ENCODE data around the gene CPEB1.

Gene CPEB1

DNA sequence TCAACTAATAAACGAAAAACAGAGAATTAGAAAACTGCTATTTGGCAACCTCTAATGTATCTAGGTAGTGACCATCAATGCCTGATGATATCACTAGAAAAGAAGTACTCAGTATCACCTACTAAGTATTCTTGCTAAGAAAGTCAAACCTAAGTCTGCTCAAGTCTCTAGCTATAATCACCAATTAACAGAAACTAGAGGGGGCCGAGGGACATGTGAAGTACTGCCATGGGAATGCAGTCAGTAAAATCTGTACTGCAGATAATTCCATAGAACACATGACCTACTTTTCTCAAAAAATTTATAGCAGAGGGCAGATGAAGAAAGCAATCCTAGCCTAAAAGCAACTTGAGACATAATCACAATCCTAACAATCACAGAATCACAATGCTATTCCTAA, 51.4 kb downstream of the CPEB1 start:
- no peak overlapping the region for H3K4me3 ChIP-seq (ENCODE audit: low read depth, low read length)
- TF ChIP-seq, protein P1, sequence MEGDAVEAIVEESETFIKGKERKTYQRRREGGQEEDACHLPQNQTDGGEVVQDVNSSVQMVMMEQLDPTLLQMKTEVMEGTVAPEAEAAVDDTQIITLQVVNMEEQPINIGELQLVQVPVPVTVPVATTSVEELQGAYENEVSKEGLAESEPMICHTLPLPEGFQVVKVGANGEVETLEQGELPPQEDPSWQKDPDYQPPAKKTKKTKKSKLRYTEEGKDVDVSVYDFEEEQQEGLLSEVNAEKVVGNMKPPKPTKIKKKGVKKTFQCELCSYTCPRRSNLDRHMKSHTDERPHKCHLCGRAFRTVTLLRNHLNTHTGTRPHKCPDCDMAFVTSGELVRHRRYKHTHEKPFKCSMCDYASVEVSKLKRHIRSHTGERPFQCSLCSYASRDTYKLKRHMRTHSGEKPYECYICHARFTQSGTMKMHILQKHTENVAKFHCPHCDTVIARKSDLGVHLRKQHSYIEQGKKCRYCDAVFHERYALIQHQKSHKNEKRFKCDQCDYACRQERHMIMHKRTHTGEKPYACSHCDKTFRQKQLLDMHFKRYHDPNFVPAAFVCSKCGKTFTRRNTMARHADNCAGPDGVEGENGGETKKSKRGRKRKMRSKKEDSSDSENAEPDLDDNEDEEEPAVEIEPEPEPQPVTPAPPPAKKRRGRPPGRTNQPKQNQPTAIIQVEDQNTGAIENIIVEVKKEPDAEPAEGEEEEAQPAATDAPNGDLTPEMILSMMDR (IDR thresholded peaks at IDR 0.05; ENCODE audit: borderline replicate concordance, insufficient read depth, low read depth, low read length), result no peak

DNA sequence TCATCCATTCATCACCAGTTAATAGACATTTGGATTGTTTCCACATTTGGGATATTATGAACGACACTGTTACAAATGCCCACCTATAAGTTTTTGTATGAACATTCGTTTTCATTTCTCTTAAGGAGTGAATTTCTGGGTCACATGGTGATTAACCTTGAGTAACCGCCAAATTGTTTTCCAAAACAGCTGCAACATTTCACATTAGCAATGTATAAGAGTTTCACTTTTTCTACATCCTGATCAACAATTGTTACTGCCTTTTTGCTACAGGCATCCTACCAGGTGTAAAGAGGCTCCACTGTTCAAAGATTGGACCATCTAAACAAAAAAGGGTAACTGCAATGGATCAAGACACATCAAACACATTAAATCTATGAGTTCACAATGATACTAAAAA, 52.0 kb downstream of the CPEB1 start:
- TF ChIP-seq, protein P1 (IDR thresholded peaks at IDR 0.05; ENCODE audit: borderline replicate concordance, insufficient read depth, low read depth, low read length), result no peak
- no peak overlapping the region for H3K4me3 ChIP-seq (ENCODE audit: low read depth, low read length)

DNA sequence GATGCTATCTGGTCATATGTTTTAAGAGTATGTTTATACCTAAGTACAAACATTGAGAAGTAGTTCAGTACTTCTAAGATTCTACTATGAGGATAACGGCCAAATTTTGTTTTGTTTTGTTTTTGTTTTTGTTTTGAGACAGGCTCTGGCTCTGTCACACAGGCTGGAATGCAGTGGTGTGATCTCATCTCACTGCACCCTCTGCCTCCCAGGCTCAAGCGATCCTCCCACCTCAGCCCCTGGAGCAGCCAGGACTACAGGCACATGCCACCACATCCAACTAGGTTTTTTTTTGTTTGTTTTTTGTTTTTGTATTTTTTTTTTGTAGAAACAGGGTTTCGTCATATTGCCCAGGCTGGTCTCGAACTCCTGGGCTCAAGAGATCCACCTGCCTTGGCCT, 59.4 kb downstream of the CPEB1 start:
- no peak overlapping the region for H3K4me3 ChIP-seq (ENCODE audit: low read depth, low read length)
- TF ChIP-seq, protein P1 (IDR thresholded peaks at IDR 0.05; ENCODE audit: borderline replicate concordance, insufficient read depth, low read depth, low read length), result no peak

DNA sequence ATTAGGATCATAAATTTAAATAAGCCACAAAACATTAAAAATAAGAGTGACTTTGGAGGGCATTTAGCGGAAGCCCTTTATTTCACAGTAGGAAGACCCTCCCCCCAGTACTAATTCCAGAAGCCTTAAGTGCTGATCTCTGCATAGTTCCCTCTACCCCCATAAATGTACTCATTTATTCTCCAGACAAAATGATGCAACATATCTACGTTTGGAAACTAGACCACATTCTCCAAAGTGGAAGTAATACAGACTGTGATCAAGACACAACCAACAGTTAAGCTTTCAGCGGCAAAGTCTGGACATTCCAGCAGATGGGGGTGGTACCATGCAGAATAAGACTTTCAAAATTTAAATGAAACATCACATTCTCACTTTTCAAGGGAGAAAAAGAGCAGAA, 62.1 kb downstream of the CPEB1 start:
- no peak overlapping the region for H3K4me3 ChIP-seq (ENCODE audit: low read depth, low read length)

DNA sequence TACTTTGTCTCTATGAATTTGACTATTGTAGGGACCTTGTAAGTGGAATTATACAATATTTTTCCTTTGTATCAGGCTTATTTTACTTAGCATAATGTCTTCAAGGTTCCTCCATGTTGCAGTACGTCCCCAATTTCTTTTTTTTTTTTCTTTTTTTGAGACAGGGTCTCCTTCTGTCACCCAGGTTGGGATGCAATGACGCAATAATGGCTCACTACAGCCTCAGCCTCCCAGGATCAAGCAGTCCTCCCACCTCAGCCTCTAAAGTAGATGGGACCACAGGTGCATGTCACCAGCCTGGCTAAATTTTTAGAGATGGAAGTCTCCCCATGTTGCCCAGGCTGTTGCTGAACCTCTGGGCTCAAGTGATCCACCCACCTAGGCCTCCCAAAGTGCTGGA, 66.5 kb downstream of the CPEB1 start:
- no peak overlapping the region for H3K4me3 ChIP-seq (ENCODE audit: low read depth, low read length)
- TF ChIP-seq, protein P1 (IDR thresholded peaks at IDR 0.05; ENCODE audit: borderline replicate concordance, insufficient read depth, low read depth, low read length), result no peak

More for the DNA sequence above, 62.1 kb downstream of the CPEB1 start:
- TF ChIP-seq, protein P1 (IDR thresholded peaks at IDR 0.05; ENCODE audit: borderline replicate concordance, insufficient read depth, low read depth, low read length), result no peak

DNA sequence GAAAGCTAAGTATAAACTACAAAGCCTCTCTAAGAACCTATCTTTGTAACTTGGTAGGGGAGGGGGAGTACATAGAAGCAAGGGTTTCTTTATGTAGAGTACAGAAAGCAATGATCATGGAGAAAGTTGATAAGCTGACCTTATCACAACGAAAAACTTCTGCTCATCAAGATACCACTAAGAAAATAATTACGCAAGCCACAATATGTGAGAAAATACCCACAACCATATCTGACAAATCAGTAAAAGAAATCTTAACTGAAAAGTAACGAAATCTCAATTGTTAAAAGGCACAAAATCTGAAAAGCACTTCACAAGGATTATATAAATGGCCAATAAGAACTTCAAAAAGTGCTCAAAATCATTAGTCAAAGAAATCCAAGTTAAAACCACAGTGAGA, 71.8 kb downstream of the CPEB1 start:
- no peak overlapping the region for H3K4me3 ChIP-seq (ENCODE audit: low read depth, low read length)
- TF ChIP-seq, protein P1 (IDR thresholded peaks at IDR 0.05; ENCODE audit: borderline replicate concordance, insufficient read depth, low read depth, low read length), result no peak

DNA sequence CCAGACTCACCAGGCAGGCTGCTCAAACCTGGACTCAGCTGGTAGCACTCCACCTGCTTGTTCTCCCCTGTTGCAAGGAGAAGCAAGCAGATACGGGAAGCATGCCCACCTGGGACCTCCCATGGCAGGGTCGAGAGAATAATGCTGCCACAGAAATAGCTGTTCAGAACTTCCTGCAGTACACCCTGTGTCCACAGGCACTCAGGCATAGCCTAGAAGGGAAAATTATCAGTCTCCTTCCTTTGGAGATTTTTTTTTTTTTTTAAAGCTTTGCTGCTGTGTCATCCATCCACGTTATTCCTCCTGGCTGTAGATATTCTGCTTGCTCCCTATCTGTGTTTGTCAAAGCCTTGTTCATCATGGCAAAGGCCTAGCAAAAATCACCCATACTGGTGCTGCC, 74.2 kb downstream of the CPEB1 start:
- no peak overlapping the region for H3K4me3 ChIP-seq (ENCODE audit: low read depth, low read length)
- TF ChIP-seq, protein P1 (IDR thresholded peaks at IDR 0.05; ENCODE audit: borderline replicate concordance, insufficient read depth, low read depth, low read length), result no peak

All from GM12875 (cell line).